GM12801 (cell line): ENCODE data around the gene CCDC3.

Experiments used
- TF ChIP-seq, protein P1 (sequence below): IDR thresholded peaks from one replicate; pipeline ENCODE4 v1.5.1; 2011; ENCODE audit warnings: control low read depth; ENCODE audit not compliant: insufficient read length; ENCODE audit errors: extremely low read depth

CCDC3 gene

DNA sequence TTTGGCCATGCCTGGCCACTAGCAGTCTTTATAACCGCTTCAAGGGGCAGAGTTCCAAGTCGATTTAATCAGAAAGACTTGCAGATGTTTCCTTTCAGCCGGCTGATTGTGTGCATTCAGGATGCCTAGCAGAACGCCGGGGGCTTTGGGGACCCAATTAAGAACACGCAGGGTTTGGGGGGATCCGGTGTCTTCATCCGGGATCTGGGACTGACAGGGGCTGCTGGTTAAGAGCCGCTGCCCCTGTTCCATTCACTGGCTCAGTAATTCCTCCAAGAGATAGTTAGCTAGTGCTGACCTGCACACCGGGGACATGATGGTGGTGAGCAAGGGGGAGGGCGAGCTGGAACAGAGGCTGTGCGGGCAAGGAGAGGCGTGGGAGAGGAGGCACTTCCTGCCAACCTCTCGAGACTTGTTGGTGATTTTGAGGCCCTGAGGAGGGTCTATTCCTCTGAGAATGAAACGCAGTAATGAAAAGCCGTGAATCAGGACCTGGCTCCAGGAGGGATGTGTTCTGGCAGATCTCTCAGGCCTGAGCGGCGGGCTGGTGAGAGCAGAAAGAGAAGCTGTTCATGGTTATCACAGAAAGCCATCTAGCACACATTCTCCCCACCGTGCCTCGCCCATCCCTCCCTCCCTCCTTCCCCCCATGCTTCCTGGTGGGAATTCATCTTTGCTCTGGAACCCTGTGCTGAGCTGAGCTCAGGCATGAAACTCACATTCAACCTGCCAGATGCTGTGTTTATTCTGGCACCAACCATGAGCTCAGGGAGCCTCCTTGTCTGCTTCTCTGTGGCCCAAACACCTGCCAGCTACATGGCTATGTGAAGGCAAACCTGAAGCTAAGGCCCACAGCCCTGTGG, 152.0 kb downstream of the CCDC3 start:
- TF ChIP-seq, protein P1, sequence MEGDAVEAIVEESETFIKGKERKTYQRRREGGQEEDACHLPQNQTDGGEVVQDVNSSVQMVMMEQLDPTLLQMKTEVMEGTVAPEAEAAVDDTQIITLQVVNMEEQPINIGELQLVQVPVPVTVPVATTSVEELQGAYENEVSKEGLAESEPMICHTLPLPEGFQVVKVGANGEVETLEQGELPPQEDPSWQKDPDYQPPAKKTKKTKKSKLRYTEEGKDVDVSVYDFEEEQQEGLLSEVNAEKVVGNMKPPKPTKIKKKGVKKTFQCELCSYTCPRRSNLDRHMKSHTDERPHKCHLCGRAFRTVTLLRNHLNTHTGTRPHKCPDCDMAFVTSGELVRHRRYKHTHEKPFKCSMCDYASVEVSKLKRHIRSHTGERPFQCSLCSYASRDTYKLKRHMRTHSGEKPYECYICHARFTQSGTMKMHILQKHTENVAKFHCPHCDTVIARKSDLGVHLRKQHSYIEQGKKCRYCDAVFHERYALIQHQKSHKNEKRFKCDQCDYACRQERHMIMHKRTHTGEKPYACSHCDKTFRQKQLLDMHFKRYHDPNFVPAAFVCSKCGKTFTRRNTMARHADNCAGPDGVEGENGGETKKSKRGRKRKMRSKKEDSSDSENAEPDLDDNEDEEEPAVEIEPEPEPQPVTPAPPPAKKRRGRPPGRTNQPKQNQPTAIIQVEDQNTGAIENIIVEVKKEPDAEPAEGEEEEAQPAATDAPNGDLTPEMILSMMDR = no peak

DNA sequence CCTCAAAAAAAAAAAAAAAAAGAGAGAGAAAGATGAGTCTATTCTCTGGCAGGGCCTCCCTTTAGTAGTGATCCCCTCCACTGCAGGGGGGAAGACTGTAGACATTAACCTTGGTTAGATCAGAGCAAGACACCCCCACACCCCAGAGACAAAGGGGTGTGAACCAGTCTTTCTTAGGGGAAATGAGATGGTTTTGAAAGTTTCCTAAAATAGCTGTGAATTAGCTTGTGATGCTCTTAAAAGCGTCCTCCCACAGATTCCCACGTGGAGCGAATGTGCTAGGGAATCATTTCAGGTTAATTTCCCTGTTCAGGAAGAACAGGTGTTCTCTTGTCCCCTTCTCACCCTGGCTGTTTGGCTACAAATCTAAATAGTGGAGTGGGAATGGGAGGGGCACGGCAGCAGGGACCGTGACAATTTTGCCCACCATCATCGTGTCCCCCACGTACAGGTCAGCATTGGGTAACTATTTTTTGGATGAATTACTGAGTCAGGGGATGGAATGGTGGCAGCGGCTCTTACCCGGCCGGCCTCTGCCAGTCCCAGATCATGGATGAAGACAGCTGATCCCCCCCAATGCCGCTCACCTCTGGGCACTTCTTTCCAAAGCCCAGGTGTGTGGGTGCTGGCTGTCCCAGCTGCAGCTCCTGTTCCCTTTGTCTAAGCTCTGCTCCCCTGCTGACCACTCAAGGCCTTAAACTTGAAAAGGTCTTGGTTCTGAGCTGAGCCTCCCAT, 152.9 kb downstream of the CCDC3 start:
- TF ChIP-seq, protein P1 = no peak

DNA sequence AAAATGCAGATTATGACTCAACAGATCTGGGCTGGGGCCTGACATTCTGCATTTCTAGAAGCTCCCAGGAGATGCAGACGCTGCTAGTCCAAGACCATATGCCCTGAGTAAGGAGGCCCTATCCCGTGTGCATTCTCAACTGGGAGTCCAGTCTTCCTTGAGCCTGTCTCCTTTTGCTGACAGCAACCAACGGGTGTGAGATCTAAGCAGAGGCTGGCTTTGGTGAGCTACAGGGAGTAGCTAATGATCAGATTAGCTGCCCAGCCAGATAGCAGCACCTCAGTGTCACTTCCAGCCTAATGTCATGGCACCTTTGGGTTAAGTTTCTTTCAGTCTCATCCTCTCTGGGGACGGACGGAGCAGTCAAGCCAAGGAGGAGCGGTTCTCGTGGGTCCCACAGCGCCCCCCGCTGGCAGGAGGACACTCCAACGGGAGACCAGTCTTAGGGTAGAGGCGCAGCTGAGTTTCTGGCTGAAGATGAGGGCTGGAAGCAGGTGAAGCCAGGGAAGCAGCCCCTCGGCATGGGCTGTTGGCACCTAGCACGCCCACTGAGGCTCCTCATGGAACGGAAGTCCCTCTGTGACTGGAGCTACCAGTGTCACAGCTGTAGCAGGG, 154.0 kb downstream of the CCDC3 start:
- TF ChIP-seq, protein P1 = no peak

DNA sequence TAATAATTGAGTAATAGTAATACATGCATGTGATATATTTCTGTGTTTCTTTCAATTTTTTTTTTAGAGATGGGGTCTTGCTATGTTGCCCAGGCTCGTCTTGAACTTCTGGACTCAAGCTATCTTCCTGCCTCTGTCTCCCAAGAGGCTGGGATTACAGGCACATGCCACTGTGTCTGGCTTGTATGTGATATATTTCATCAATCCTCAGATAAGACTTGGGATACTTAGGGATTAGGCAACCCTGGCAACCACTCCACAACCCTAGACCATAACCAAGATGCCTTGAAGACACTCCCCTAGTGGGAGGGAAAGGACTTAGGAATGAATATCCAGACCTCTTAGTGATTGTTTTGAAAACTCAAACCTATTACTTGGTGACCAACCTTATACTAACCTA, 154.8 kb downstream of the CCDC3 start:
- TF ChIP-seq, protein P1 = no peak
